Stimulated activated CD4-positive, alpha-beta T cell treated with anti-CD3 and anti-CD28 coated beads, TNF-alpha, amount 100 ng/mL, for 1 hour (primary cell): ENCODE data around the gene CFAP20DC.
"Not testable (repeated sequence)": the region's sequence is repeated elsewhere in the genome, so short reads cannot be mapped to it uniquely, and the experiment has no call there.

Experiments
- DNase-seq, 3 donors: peaks; one replicate each; pipeline ENCODE4 v3.0.0-alpha.2; 2020; ENCODE audit warnings: low read depth in 3 of 3, low spot score in 1 of 3

The CFAP20DC gene

DNA sequence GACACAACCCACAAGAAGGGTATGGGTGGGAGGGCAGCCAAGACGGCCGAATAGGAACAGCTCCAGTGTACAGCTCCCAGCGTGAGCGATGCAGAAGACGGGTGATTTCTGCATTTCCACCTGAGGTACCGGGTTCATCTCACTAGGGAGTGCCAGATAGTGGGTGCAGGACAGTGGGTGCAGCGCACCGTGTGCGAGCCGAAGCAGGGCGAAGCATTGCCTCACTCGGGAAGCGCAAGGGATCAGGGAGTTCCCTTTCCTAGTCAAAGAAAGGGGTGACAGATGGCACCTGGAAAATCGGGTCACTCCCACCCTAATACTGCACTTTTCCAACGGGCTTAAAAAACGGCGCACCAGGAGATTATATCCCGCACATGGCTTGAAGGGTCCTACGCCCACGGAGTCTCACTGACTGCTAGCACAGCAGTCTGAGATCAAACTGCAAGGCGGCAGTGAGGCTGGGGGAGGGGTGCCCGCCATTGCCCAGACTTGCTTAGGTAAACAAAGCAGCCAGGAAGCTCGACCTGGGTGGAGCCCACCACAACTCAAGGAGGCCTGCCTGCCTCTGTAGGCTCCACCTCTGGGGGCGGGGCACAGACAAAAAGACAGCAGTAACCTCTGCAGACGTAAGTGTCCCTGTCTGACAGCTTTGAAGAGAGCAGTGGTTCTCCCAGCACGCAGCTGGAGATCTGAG lies 243.1 kb downstream of the CFAP20DC start:
- DNase-seq: not testable (repeated sequence)

DNA sequence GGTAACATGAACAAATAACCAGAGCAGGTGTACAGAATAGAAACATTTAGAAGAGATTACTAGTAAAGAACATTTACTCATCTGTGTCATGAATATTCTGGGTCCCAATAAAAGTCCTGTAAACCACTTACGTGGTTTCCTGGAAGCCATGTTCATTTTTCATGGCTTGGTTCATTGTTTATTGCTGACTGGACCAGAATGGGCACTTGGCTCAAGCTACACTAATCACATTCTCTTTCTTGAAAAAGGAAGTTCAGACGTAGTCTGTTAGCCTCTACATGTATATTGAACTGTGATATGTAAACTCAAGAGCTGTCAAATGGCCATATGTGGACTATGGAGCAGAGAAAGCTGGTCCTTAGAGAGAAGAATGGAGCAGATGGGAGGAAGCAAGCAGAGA lies 244.9 kb downstream of the CFAP20DC start:
- no peak for DNase-seq

DNA sequence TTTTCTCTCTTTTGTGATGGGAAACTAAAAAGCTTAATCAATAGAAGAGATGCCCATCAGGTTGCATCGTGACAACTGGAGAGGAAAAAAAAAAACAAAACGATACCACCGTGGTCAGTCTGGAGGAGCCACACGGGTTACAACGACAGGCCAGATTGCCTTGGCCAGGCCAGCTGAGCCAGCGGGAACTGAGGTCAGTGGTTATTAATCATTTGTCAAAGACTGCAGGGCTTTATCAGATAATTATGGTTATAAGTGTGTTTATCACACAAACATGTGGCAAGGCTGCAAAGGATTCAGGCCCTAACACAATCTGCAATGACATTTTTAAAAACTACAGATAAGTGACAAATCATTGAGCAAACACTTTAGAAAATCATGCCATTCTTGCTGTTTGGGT lies 248.3 kb downstream of the CFAP20DC start:
- DNase-seq: no peak

DNA sequence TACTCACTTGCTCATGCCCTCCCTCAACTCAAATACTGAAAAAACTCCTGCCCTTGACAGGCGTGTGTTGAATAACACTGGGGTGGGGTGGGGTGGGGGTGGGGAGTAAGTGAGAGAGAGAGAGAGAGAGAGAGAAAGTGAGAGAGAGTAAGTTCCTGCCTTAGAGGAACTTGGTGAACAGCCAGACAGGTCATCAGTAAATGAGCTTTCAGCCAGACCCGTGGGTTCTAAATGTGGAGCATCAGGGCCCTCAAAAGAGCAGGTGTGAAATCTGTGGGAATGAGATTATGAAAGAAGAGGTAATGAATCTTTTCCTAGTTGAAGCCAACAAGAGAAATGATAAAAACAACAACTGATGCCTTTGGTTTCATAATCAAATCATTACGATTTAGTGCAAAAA lies 248.9 kb downstream of the CFAP20DC start:
- DNase-seq: no peak

DNA sequence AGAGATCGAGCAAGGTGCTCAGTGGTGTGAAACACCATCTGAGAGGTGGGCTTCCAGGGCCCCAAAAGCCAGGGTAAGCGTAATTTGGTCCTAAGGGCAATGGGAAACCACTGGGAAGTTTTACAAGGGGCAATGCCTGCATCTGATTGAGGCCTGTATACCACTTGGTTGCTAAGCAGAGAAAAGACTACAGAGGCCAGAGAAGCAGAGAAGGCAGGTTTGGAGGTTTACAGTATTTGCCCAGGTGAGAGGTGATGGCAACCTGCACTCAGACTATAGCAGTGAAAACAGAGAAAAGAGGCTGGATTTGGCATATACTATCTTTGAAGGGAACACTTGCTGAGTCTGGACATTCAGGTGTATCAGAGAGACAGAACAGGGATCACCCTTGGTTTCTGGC lies 249.8 kb downstream of the CFAP20DC start:
- DNase-seq: no peak

DNA sequence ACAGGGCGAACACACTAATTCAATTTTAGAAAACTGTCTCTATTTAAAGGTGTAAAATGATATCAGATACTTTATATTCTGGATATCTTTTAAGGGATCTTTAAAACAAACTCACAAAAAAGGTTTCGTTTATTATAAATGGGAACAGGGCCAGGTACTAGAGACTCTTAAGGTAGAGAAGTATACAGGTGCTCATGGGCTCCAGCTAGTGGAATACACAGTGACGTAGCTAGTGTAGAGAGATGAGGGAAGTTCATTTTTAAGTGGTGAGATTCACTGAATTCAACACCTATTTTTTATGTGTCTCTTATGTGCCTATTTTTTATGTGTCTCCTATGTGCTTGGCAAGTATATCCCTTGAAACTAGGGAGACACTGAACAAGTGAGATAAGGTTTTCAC lies 250.6 kb downstream of the CFAP20DC start:
- DNase-seq: no peak

DNA sequence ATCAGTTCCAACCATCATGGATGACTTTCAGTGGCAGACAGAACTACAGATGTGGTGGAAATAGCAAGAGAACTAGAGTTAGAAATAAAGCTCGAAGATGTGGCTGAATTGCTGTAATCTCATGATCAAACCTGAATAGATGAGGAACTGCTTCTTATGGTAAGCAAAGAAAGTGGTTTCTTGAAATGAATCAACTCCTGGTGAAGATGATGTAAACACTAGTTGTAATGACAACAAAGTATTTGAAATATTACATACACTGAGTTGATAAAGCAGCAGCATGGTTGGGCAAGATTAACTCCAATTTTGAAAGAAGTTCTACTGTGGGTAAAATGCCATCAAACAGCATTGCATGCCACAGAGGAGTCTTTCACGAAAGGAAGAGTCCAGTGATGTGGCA lies 251.5 kb downstream of the CFAP20DC start:
- DNase-seq: no peak

DNA sequence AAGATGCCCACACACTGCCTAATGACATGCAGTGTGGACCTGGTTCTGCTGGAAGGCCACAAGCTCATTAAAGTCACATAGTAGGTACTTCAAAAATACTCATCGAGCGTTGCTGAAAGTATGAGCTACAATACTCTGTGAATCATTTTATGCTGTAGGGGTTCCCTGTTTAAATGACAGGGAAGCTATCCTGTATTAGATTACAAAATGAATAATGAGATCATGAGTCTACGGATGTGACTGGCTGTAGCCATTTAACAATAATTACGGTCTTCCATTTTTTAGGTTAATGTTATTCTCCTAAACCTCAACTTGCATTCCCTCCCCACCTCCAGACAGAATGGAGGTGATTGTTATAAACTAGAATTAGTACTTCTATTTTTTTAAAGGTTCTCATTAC lies 255.1 kb downstream of the CFAP20DC start:
- no peak for DNase-seq

DNA sequence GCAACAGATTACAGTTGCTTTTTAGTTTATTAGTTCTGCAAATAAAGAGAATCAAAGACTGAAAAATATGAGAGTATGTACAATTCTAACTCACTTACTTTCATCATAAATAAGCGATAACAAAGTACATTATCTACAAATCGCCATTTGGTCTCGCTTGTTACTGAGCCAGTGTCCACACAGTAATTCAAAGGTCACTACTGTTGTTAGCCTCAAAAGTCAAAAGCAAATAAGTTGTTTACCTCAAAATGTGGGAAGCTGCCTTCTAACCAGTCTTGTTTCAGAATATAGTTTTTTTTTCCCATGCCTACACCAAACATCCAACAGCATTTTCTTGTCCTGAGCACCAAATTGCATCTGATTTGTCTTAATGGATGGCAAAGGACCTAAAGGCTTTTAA lies 255.9 kb downstream of the CFAP20DC start:
- no peak for DNase-seq

DNA sequence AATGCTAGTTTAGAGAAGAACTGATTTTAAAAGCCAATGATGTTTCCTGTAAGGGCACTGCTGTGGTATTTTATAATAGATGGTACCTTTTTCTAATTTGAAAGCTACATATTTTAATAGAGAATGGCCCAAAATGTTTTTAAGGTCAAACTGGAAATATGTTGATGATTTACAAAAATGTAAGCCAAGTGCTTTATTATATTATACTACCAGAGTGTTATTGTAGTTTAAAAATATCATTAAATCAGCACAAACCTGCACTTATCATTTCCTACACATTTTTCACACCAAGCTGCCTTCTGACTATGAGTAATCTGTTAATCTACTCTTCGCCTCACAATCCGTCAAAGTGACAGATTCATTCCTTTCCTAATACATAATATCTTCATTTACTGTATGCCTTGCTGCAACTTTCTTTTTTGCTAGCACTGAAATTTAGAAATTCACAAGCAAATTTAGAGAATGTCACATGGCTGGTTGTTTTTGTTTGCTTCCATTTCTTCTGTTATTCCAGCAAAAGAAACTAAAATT lies 256.8 kb downstream of the CFAP20DC start:
- DNase-seq: no peak

DNA sequence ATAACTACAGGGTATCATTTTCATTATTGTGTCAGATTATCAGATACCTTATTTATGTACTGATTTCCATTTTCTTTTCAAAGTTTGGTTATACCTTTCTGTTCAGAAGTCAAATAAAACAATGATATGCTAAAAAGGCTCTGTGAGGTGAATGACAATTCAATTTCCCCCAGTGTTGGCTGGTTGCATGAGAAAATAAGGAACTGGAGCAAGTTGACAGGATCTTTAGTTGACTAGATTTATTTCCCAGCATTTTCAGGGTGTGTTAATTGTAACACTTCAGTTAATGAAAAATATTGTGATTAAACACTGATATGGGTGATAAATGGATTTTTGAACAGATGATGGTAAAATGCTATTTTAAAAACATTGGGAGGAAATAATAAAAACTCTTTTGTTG lies 260.4 kb downstream of the CFAP20DC start:
- DNase-seq: no peak

DNA sequence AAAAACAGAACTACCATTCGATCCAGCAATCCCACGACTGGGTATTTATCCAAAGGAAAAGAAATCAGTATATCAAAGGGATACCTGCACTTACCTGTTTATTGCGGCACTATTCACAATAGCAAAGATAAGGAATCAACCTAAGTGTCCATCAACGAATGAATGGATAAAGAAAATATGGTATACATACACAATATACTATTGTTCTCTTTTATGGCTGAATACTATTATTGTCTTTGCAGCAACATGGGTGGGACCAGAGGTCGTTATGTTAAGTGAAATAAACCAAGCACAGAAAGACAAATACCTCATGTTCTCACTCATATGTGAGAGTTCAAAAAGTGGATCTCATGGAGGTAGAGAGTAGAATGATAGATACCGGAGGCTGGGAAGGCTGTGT lies 264.9 kb downstream of the CFAP20DC start:
- DNase-seq: no peak

DNA sequence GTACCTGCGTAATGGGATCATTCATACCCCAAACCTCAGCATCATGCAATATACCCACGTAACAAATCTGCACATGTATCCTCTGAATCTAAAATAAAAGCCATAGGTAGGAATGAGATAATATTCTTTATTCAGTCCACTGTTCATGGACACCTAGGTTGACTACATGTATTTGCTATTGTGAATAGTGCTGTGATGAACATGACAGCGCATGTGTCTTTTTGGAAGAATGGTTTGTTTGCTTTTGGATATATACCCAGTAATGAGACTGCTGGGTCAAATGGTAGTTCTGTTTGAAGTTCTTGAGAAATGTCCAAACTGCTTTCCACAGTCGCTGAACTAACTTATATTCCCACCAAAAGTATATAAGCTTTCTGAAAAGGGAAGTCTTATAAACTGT lies 265.4 kb downstream of the CFAP20DC start:
- DNase-seq: no peak

DNA sequence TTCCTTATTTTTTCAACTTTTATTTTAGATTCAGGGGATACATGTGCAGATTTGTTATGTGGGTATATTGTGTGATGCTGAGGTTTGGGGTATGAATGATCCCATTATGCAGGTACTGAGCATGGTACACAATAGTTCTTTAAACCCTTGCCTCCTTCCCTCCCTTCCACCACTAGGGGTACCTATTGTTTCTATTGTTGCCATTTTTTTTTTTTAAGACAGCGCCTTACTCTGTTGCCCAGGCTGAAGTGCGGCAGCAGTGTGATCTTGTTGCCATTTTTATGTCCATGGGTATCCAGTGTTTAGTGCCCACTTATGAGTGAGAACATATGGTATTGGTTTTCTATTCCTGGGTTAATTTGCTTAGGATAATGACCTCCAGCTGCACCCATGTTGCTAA lies 266.0 kb downstream of the CFAP20DC start:
- DNase-seq: no peak

DNA sequence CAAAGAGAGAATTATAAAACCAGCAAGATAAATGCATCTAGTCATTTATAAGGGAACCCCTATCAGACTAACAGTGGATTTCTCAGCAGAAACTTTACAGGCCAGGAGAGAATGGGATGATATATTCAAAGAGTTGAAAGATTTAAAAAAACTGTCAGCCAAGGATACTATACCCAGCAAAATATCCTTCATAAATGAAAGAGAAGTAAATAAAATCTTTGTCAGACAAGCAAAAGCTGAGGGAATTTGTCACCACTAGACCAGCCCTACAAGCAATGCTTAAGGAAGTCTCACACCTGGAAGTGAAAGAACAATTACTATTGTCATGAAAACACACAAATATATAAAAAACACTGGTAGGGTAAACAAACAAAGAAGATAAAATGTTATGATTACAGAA lies 269.9 kb downstream of the CFAP20DC start:
- DNase-seq: no peak

DNA sequence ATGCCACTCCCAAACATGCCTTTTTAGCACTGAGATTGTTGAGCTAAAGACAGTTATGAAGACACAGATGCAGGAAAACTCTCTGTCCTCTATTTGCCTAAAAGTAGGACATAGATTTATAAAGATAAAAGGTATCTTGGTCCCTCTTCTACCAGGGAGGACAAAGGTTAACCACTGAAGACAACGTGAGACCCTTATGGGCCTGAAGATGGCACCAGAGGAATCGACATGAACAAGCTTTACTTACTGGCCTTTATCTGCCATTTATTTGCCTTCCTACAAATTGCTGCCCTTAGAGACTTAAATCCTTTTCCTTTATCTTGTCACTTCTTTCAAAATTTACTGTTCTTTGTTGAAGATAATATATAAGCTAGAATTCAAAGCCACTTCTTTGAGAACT lies 273.6 kb downstream of the CFAP20DC start:
- DNase-seq: no peak

DNA sequence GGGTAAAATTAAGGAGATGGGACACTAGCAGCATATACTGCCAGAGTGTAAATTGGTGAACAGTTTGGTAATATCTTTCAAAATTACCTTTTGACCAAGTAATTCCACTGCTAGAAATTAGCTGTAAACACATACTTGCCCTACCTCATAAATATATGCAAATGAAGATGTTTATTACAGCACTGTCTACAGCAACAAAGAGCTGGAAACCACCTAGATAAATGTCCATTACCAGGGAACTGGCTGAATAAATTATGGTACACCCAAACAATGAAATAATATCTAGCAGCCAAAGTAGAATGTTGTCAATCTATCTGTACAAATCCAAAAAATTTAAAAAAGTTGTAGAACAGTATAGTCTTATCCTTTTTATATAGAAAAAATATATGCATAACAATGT lies 277.4 kb downstream of the CFAP20DC start:
- DNase-seq: no peak

DNA sequence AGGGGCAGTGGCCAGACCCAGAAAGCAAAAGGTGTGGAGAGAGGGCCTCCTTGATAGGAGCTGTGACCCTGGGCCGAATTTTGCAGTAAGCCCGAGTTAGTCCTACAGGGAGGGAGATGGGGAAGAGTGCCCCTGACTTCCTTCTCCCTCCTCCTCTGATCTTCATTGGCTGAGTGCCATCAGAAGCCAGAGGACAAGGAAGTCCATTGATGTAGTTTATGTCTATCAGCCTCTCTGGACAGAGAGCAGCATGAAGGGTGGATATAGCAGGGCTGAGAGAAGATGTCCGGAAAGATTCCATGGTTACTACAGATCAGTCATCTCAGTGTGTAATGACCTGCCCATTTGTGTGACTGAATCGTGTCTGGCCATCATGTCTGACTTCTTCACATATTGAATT lies 280.8 kb downstream of the CFAP20DC start:
- no peak for DNase-seq

DNA sequence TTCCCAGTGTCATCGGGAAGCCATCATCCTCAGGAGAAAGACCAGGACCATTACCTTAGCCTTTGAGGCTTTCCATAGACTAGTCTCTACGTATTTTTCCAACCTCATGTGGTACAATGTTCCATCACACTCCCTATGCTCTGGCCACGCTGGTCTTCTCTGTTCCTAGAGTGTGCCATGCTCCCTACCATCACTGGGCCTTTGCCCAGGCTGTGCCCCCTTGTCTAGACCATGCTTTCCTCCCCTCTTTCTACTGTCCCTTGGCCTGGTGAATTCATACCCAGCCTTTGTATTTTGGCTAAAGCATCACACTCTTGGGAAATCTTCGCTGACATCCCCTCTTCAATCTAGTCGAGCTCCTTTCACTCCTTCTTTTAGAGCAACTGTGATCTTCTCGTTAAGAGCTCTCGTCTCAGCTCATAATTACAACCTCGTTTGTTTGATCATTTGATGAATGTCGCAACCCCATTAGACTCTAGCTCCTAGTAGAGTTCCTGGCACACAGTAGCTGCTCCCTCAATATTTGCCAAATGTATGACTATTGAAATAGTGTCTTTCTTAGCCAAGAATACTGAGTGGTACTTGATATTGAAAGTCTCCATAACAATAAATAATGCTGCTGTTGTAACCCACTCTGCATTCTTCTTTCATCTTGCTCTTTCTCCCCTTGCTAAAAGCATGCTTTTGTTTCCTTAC lies 283.1 kb downstream of the CFAP20DC start:
- DNase-seq: no peak

DNA sequence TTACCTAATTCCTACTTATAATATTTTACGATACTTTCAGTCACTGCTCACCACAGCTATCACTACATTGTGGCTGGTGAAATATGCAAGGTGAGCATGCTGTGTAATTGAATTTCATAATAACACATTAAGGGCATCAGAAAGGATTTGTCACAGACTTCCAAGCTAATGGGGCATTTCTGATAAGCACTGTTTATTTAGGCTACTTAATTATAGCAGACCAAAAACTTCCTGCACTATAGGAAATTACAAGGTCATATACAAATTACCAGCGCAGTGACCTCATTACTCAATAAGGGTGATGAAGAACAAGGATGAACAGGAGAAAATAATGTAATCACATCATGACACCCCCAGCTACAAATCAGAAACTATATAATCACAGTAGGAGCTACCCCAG lies 294.7 kb downstream of the CFAP20DC start:
- DNase-seq: no peak

DNA sequence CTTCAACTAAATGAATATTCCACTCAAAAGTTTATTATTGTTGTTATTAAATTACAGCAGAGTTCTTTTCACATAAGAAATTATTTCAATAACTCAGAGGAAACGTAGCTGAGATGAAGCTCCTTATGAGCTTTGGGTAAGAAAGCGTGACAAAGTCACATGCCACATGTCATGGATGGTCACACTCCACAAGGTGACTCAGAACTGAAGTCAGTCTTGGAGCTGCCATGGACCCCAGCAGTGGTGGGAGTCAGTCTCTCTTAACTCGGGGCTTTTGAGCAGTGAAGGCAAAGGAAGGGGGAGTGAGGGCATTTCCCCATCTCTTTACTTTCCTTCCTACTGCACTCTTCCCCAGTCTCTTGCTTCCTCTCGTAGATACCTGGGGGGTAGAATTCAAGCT lies 295.8 kb downstream of the CFAP20DC start:
- DNase-seq: no peak

DNA sequence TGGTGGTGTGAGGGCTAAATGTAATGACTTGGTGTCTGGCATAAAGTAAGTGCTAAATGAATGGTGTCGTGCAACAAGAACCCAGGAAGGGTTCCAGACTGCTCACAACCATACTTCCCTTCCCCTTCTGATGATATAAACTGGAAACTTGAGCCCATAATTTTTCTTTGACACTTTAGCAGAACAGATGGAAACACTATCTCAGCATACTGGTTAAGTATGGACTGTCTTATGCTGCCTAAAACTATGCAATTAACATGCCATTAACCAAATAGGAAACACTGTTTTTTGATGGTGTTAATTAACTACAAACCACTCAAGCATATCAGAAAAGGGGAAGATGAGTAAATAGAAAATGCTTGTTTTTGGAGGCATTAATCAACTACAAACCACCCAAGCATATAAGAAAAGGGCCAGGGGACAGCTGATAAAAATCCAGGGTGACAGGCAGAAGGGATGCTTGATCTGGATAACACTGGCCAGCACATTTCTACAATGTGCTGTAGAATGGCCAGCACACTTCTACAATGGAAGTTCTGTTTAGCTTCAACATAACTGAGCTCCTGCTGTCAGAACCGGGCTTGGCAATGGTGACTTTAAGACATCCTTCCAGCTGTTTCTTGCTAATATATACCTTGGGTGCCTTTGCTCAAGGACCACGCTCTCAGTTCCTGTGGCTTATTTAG lies 297.8 kb downstream of the CFAP20DC start:
- DNase-seq: no peak
